Dermis microvascular lymphatic vessel endothelial cell (primary cell): ENCODE measurements around the gene CRYM. TPM values are rescaled to one million over a fixed set of nuclear protein-coding genes. Genes with fewer than 3 reads are reported as not detected.
"Not testable (repeated sequence)": the region's sequence is repeated elsewhere in the genome, so short reads cannot be mapped to it uniquely, and the experiment has no call there.

Experiments
- DNase-seq, 2 donors: peaks; one replicate each; pipeline versions ENCODE4 v3.0.0 to v3.0.0-alpha.2; 2010; ENCODE audit warnings: low read depth in 2 of 2
- total RNA-seq: library from RNA; depleted of rRNA; stranded (reverse); fragments of >200 nt; gene quantifications from 2 replicates; pipeline ENCODE4 v1.2.1, GENCODE V29; 2014

Gene CRYM
- total RNA-seq, 1 donor from 2014 or later: 0.13 TPM

DNA sequence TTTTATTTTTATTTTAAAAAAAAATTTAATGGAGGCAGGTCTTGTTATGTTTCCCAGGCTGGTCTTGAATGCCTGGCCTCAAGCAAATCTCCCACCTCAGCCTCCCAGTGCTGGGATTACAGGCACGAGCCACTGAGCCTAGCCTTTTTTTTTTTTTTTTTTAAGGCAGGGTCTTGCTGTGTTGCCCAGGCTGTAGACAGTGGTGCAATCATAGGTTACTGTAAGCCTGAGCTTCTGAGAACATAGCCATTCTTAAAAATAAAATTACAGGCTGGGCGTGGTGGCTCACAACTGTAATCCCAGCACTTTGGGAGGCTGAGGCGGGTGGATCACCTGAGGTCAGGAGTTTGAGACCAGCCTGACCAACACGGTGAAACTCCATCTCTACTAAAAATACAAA, 29.9 kb downstream of the CRYM start:
- not testable (repeated sequence) for DNase-seq

DNA sequence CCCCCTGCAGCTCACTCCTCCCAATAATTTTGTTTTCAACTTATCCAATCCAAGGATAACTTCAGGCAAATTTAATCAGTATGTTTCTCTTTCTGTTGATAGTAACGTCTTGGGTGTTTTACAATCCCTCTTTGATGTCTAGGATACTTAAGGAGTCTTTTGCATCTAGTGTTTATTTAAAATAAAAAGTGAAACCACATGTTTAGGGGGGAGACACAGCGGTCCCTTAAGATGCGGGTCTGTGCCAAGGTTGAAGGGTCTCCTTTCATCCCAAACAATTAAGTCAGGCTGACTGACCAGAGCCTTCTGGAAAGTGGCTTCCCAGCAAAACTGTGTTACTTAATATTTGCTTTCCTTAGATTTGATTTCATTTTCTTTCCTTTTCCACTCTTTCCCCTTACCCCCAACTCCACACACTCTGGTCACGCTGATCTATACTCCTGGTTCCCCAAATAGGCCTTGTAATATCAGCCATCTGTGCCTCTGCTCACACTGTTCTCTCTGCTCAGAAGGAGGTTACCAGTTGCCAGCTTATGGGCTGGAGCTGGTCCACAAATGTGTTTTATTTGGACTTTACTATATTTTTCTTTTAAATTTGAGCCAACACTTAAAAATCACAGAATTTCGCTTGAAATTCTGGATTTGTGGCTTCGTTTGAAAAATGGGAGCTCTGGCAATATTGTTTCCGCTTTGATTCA, 33.4 kb downstream of the CRYM start:
- no peak for DNase-seq

DNA sequence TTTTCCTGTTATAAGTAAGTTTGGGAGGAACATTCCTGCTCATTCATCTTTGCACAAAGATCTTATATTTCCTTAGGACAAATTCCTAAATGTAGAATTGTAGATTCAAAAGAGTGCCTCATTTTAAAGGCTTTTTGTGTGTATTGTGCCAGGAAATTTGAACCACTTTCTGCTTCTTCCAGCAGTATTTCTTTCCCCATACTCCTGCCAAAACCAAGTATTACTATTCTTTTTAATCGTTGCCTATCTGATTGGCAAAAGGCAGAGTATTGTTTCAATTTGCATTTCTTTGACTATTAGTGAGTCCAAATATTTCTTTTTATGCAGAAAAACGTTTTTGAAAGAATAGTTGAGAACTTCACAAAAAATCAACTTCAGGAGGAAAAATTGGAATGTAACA, 35.3 kb downstream of the CRYM start:
- no peak for DNase-seq

DNA sequence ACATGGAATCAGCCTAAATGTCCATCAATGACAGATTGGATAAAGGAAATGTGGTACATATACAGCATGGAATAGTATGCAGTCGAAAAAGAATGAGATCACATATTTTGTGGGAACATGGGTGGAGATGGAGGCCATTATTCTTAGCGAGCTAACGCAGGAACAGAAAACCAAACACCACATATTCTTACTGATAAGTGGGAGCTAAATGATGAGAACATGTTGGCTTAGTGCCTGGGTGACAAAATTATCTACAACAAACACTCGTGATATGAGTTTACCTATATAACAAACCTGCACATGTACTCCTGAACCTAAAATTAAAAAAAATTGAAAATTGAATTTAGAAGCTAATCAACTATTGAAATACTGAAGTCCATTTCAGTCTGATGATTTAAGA, 38.4 kb downstream of the CRYM start:
- no peak for DNase-seq

DNA sequence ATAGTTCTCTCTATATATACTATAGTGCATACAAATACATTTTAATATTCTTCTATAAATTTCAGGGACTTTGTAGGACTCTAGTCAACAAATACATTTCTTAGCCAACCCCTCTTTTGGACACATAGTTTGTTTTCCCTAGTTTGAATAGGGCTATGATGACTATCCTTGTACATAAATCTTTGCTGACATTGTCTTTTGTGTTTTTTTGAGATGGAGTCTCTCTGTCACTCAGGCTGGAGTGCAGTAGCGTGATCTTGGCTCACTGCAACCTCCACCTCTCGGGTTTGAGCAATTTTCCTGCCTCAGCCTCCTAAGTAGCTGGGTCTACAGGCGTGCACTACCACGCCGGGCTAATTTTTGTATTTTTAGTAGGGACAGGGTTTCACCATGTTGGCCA, 41.3 kb downstream of the CRYM start:
- no peak for DNase-seq

DNA sequence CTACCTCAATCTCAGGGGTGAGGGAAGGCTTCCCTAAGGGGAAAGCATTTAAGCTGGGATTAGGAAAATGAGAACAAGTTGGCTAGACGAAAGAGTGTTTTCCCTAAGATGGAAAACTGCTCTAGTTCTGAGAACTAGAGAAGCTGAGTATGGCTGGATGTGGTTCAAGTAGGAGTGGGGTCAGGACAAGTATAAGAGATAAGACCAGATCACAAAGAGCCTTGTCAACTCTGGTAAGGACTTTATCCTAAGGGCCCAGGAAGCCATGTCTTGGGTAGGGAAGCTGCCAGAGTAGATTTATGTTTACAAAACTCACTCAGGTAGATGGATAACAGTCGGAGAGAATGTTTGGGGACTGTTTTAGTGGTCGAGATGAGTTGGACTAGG, 42.9 kb downstream of the CRYM start:
- DNase-seq: no peak

DNA sequence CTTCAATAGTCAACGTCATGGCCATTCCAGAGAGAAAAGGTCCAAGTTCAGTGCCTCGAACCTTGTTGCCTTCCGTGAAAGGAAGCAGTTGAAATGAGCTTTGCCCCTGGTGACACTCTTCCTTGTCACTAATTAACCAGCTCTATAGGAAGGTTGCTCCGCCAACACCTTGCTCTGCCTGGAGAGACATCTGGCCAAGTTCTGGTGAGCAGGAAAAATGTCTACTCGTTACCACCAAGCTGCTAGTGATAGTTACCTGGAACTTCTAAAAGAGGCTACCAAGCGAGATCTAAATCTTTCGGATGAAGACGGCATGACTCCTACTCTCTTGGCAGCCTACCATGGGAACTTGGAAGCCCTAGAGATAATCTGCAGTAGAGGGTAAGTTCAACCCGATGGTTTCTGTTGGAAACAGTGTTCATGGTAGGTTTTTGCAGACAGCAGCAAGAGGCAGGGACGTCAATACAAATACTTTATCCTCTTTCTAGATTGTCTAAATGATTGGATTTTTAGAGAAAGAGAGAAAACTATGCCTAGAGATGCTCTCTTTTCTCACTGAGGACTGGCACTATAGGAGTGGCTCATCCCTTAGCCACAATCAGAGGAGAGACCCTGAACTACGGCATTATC, 44.5 kb downstream of the CRYM start, which contains the start of gene ANKS4B:
Gene ANKS4B (plus strand): TSS at position 179 of the 630 bp plus-strand sequence. CDS start 39 bp downstream, at position 218.
- DNase-seq: no peak

DNA sequence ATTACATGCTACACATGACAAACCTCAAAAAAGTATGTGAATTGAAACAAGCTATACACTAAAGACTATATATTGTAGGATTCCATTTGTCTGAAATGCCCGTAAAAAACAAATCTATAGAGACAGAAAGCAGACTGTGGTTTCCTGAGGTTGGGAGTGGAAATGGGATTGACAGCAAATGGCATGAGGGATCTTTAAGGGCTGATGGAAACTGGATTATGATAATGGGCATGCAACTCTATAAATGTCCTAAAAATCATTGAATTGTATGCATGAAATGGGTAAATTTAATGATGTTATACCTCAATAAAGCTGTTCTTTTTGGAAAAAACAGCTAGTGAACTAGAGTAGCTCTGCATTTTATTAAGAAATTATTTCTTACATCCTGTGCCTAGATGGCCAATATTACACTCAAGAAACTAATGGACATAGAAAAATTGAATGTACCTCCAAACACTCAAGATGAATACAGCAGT, 45.0 kb downstream of the CRYM start:
- no peak for DNase-seq

DNA sequence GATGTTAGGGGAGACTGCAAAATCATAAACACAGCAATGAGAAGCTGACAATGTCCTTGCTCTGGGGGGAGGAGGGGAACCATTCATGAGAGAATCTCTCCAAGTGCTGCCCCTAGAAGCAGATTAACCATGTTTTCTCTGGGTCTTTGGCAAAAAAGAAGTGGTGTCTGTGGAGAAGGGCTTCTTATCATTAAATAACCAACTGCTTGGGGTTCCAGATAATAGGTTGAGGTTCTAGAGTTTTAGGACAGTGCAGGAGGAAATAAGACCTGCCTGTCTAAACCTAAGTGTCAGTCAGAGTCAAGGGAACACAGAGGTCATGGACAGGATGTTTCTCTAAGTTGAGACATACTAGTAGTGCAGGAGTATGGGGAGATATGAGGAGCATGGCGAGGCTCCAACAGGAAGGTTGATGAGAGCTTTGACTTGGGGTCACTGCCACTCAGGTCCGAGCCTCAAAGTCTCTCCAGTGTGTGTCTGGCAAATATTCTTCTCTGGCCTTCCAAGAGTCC, 49.7 kb downstream of the CRYM start:
- no peak for DNase-seq

DNA sequence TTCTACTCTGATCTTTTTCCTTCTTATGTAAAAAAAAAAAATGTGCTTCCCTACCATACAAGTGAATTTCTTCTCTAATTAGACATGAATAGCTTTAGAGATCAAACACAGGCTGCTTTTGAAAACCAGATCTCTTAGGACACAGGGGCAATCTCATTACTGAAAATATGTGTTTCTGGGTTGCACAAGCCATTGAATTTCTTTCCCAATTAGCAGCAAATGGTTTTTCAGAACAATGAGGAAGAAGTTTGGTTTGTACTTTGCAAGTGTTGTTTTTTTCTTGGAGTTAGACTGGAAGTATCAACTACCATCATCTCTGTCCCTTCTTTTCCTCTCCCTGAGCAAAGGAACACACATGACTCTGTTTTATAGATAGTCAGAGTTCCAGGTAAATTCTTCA, 50.2 kb downstream of the CRYM start:
- no peak for DNase-seq

DNA sequence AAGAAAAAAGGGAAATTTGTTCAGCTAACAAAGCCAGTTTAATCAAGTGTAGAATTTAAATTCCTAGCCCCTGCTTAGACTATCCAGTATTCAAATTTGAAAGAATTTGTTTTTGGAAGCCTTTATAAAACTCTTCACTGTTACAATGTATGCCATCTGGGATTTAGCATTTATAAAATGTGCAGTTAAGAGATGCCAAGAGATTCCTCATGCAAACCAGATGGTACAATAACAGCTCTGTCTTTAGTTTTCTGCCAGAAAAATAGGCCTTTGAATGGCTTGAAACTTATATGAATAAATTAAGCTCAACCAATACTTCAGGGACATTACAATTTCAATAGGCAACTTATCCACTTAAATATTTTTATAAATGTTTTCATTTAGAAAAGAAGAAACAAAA, 51.3 kb downstream of the CRYM start:
- no peak for DNase-seq

DNA sequence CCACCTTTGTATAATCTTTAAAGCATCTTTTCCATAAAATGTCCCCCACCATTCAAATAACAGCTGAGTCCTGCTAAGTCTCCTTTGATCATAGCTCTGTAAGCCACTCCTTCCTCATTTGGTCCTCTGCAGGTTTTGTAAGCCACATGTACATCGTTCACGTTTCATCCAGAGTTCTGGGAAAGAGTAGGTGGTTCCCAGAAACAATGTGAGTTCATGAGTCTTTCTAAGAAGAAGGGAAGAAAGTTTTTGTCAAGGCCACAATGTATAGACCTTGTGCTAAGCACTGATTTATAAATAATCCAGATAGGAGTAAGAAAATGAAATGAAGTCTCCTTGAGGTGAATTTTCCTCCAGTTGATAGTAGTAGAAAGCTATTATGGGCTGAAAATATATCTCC, 53.3 kb downstream of the CRYM start:
- no peak for DNase-seq

DNA sequence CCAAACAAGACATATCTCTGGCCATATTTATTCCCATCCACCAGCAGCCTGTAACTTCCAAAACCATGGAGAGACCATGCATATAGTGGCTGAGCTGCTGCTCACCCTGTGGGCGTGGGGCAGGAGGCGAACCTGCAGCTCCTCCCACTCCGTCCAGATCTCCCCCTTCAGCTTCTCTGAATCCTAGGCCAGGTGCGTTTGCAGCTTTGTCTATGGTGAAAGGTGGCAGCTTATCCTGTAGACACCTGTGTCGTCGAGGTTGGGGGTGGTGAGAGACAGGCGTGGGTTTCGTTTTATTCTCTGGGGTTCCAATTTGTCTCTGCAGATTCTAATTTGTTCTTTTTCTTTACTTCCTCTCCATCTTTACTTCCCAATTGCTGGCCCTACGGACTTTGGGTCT, 54.3 kb downstream of the CRYM start:
- no peak for DNase-seq

DNA sequence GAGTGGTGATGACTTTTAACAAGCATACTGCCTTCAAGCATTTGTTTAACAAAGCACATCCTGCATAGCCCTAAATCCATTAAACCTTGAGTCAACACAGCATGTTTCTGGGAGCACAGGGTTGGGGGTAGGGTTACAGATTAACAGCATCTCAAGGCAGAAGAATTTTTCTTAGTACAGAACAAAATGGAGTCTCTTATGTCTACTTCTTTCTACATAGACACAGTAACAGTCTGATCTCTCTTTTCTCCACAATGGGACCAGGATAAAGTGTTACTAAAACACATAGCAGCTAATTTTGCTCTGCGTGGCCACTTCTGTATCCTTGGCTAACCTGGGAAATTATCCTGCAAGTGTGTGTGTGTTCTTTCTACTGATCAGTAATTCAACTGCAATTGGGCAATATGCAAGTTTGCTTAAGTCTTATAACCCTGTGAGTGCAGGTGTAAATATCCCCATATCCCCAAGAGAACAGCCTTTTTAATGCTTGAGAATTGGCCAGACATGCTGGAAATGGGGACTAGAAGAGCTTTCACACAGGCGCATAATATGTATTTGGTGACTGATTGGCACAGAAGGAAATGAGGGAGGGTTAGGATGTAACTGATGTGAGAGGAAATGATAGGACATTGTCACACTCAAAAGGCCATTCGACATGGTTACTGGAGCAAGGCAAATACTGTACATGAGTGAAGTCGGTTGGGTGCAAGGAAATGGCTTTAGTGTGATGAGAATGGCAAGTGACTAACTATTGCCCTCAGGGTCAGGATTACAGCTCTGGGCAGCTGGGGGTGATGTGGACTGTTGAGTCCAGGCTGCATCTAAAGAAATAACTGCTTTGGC, 55.4 kb downstream of the CRYM start:
- DNase-seq: no peak

DNA sequence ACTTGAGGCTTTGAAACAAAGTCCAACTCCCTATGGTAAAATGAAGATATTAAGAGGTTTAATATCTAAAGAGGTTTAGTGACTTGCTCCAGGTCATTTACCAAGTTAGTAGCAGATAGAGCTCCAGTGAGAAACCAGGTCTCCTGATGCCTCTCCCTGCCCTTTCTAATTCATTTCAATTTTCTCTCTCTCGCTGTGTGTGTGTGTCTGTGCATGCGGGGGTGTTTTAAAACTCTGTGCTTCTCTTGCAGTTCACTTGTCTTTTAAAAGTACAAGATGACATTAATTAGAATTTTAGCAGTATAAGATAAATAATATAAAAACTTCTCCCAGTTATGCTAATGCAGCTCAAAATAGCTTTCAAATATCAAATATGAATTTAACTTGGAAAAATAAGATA, 58.5 kb downstream of the CRYM start:
- no peak for DNase-seq

DNA sequence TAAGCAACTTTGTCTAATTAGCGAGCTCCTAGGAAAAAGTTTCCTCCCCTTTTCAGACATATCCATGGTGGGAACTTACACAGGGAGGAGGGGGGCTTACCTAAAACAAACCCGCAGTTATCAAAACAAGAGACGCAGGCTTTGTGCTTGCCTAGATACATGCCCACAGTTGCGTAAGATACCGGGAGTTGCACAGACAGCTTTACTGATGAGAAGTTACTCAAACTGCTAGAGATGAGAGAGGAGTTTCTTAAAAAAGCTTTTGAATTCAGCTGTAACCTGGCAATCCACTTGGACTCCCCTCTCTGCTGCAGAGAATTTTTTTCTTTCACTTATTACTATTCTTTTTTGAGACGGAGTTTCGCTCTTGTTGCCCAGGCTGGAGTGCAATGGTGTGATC, 59.9 kb downstream of the CRYM start:
- no peak for DNase-seq

DNA sequence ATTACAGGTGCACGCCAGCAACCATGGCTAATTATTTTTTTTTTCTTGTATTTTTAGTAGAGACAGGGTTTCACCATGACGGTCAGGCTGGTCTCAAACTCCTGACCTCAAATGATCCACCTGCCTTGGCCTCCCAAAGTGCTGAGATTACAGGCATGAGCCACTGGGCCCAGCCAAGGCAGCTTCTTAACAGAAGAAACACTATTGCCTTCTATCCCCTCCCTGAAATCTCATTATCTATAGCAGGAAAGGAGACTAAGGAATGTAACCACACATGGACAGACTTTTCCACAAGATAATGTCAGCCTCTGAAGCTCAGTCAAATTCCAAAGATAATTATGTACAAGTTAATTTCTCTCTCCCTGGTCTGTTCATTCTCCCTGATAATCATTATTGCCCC, 61.0 kb downstream of the CRYM start:
- DNase-seq: no peak

DNA sequence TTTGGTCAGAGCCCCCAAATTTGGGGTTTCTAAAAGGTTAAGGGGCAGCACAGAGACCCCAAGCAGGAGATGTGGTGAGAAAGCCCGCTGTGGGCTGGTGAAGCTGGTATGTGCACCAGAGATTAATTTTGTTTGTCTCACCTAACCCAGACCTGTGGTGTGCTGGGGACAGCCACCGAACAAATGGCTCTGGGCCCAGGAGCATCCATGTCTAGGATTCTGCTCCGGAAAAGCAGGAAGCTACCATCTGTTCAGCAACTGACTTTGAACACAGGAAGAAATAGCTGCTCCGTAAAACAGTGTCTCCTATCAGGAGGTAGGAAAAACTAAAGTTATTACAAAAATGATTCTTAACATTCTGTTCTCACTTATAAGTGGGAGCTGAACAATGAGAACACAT, 64.0 kb downstream of the CRYM start:
- no peak for DNase-seq

DNA sequence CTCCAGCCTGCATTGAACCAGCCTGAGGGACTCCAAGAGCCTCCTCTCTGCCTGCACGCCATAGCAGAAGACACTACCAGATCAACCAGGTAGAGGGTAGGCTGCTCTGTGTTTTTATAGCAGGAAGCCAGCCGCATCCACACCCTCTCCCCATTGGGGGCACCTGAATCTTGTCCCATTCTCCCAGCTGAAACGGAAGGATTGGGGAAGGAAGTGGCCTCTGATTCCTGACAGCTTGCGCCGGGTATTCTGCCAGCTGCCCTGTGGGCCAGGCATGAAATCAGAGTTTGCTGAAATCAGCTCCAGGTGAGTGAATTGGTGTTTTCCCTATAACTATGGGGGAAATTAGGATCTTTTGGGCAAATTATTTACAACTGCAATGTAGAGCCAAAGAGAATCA, 66.6 kb downstream of the CRYM start, which contains the start of gene ZP2:
Gene ZP2 (minus strand): TSS at position 89 of the 400 bp plus-strand sequence. CDS start 27 bp downstream, at position 62.
- no peak for DNase-seq
